Ectodermal cell (in vitro differentiated cells): ENCODE results near the gene NDUFV1.

ENCODE experiments used
- H3K27ac ChIP-seq: 2 replicates; pipeline ENCODE4 v1.7.0; 2013; ENCODE audit warnings: mild to moderate bottlenecking, low read depth, low read length; ENCODE audit not compliant: insufficient read depth, poor library complexity, severe bottlenecking
- H3K27me3 ChIP-seq: 2 replicates; pipeline ENCODE4 v1.7.0; 2013; ENCODE audit warnings: mild to moderate bottlenecking, low read length; ENCODE audit not compliant: insufficient read depth, control insufficient read depth, poor library complexity, severe bottlenecking
- H3K36me3 ChIP-seq: one replicate; pipeline ENCODE4 v1.7.0; 2013; ENCODE audit warnings: low read length; ENCODE audit not compliant: control insufficient read depth, insufficient read depth
- H3K4me1 ChIP-seq: one replicate; pipeline ENCODE4 v1.7.0; 2013; ENCODE audit warnings: low read length; ENCODE audit not compliant: control insufficient read depth, insufficient read depth
- H3K4me3 ChIP-seq: 2 replicates; pipeline ENCODE4 v1.7.0; 2013; ENCODE audit warnings: low read depth, low read length, control low read depth; ENCODE audit not compliant: insufficient read depth
- H3K9me3 ChIP-seq: 2 replicates; pipeline ENCODE4 v1.7.0; 2013; ENCODE audit warnings: mild to moderate bottlenecking, low read length, moderate library complexity; ENCODE audit not compliant: control insufficient read depth
- WGBS, 2 experiments: methylation state at CpG; one replicate each; pipeline ENCODE4 v1.1.7; 2013; ENCODE audit warnings: missing lambda C conversion rate in 2 of 2; 5-methylcytosine and 5-hydroxymethylcytosine counted together

The NDUFV1 gene

GRCh38 chr11:67648140-67648795, 41.5 kb downstream of the NDUFV1 start:
- Histone ChIP-seq H3K36me3 (no peaks in the 10 kb centered on the region), H3K4me3 (no peak overlapping the region), H3K27ac (no peak overlapping the region), H3K9me3 (no peaks in the 10 kb centered on the region), H3K4me1 (no peaks in the 10 kb centered on the region), H3K27me3 (no peaks in the 10 kb centered on the region)
- 67 to 69% methylated on average over 12 of the region's 12 CpGs for WGBS, 2 experiments

GRCh38 chr11:67648796-67649613, 42.3 kb downstream of the NDUFV1 start:
- H3K27me3 ChIP-seq = no peaks in the 10 kb centered on the region
- H3K36me3 ChIP-seq = no peaks in the 10 kb centered on the region
- no peak overlapping the region for H3K4me3 ChIP-seq
- no peak overlapping the region for H3K27ac ChIP-seq
- no peaks in the 10 kb centered on the region for H3K4me1 ChIP-seq
- no peaks in the 10 kb centered on the region for H3K9me3 ChIP-seq
- WGBS, 2 experiments = 93 to 94% methylated on average over 12 of the region's 12 CpGs

GRCh38 chr11:67649634-67650510, 43.1 kb downstream of the NDUFV1 start:
- Histone ChIP-seq H3K4me3 (no peak overlapping the region), H3K27me3 (no peaks in the 10 kb centered on the region), H3K36me3 (no peaks in the 10 kb centered on the region), H3K27ac (no peak overlapping the region), H3K9me3 (no peaks in the 10 kb centered on the region), H3K4me1 (no peaks in the 10 kb centered on the region)
- 88 to 90% methylated on average over 22 of the region's 22 CpGs for WGBS, 2 experiments

GRCh38 chr11:67651976-67652781, 45.4 kb downstream of the NDUFV1 start:
- Histone ChIP-seq H3K36me3 (no peaks in the 10 kb centered on the region), H3K27ac (no peak overlapping the region), H3K4me3 (no peak overlapping the region), H3K27me3 (no peaks in the 10 kb centered on the region), H3K9me3 (peaks cover 8% of the 10 kb centered on the region), H3K4me1 (no peaks in the 10 kb centered on the region)
- 79 to 82% methylated on average over 11 of the region's 13 CpGs for WGBS, 2 experiments

GRCh38 chr11:67652965-67653845, 46.5 kb downstream of the NDUFV1 start:
- no peaks in the 10 kb centered on the region for H3K27me3 ChIP-seq
- WGBS, 2 experiments = 88 to 93% methylated on average over 13 to 15 of the region's 15 CpGs
- no peak overlapping the region for H3K27ac ChIP-seq
- H3K4me3 ChIP-seq = no peak overlapping the region
- no peaks in the 10 kb centered on the region for H3K4me1 ChIP-seq
- H3K36me3 ChIP-seq = no peaks in the 10 kb centered on the region
- peaks cover 8% of the 10 kb centered on the region for H3K9me3 ChIP-seq

- H3K36me3 ChIP-seq = no peaks in the 10 kb centered on the region
- H3K4me1 ChIP-seq = no peaks in the 10 kb centered on the region
- H3K4me3 ChIP-seq = no peak overlapping the region
- peaks cover 8% of the 10 kb centered on the region for H3K9me3 ChIP-seq
- no peak overlapping the region for H3K27ac ChIP-seq
- no peaks in the 10 kb centered on the region for H3K27me3 ChIP-seq
- WGBS, 2 experiments = 82 to 83% methylated on average over 9 of the region's 9 CpGs
Observed at GRCh38 chr11:67654225-67654624, 47.5 kb downstream of the NDUFV1 start.

GRCh38 chr11:67656278-67656922, 49.7 kb downstream of the NDUFV1 start:
- Histone ChIP-seq H3K27ac (no peak overlapping the region), H3K9me3 (peaks cover 8% of the 10 kb centered on the region), H3K4me3 (no peak overlapping the region), H3K4me1 (no peaks in the 10 kb centered on the region), H3K36me3 (no peaks in the 10 kb centered on the region), H3K27me3 (no peaks in the 10 kb centered on the region)
- WGBS, 2 experiments = 93% methylated on average over 4 of the region's 4 CpGs

GRCh38 chr11:67657300-67657699, 50.6 kb downstream of the NDUFV1 start:
- H3K9me3 ChIP-seq = peaks cover 8% of the 10 kb centered on the region
- WGBS, 2 experiments = 56 to 60% methylated on average over 3 of the region's 3 CpGs
- H3K4me1 ChIP-seq = no peaks in the 10 kb centered on the region
- H3K36me3 ChIP-seq = no peaks in the 10 kb centered on the region
- H3K4me3 ChIP-seq = no peak overlapping the region
- H3K27me3 ChIP-seq = no peaks in the 10 kb centered on the region
- no peak overlapping the region for H3K27ac ChIP-seq
